H1 (cell line): ENCODE data around the gene C1GALT1. TPM values are rescaled to one million over a fixed set of nuclear protein-coding genes. Genes with fewer than 3 reads are reported as not detected.

Experiments
- CTCF ChIA-PET: fragments of 300-600 bp; sonication (Branson Sonifier 250); formaldehyde crosslinking; loops from one replicate; lab custom pipeline; 2021; ENCODE audit not compliant: partially characterized antibody; lab: Charles Lee
- POLR2A ChIA-PET: fragments of 300-600 bp; sonication (Branson Sonifier 250); formaldehyde crosslinking; loops from one replicate; lab custom pipeline; 2021; ENCODE audit warnings: inconsistent platforms; ENCODE audit not compliant: partially characterized antibody; lab: Charles Lee
- DNase-seq, 2 experiments: peaks; one replicate each; pipeline versions ENCODE4 v3.0.0 to v3.0.0-alpha.2; 2010 to 2022; ENCODE audit warnings: low spot score in 2 of 2, low read depth in 1 of 2, mixed read lengths in 1 of 2
- FAIRE-seq: peaks from 2 replicates; lab custom pipeline; 2011; peaks lifted over from hg19 to GRCh38; lab: Jason Lieb, UNC
- H2AFZ ChIP-seq: 2 replicates; pipeline ENCODE4 v1.8.1; 2012; ENCODE audit warnings: low read length, inconsistent platforms
- H2AK5ac ChIP-seq: 2 replicates; pipeline ENCODE4 v1.6.1; 2013; ENCODE audit warnings: low read depth, low read length
- H2BK120ac ChIP-seq: replicated peaks from 2 replicates; pipeline ENCODE3; 2013; ENCODE audit warnings: low read depth, low read length, inconsistent platforms
- H2BK12ac ChIP-seq: 2 replicates; pipeline ENCODE4 v1.6.1; 2013; ENCODE audit warnings: low read depth, low read length
- H2BK15ac ChIP-seq: 2 replicates; pipeline ENCODE4 v1.6.1; 2013; ENCODE audit warnings: low read length
- H2BK20ac ChIP-seq: 2 replicates; pipeline ENCODE4 v1.6.1; 2013; ENCODE audit warnings: low read length
- H2BK5ac ChIP-seq: 2 replicates; pipeline ENCODE4 v1.6.1; 2013; ENCODE audit warnings: low read depth, low read length
- H3K14ac ChIP-seq: 2 replicates; pipeline ENCODE4 v1.6.1; 2013; ENCODE audit warnings: inconsistent platforms; ENCODE audit not compliant: insufficient read length
- H3K18ac ChIP-seq: 2 replicates; pipeline ENCODE4 v1.6.1; 2013; ENCODE audit warnings: low read length; ENCODE audit errors: extremely low read depth
- H3K23ac ChIP-seq: 2 replicates; pipeline ENCODE4 v1.6.1; 2013; ENCODE audit warnings: inconsistent platforms; ENCODE audit not compliant: insufficient read length
- H3K23me2 ChIP-seq: 2 replicates; pipeline ENCODE4 v1.6.1; 2013; ENCODE audit warnings: low read depth, low read length
- H3K27ac ChIP-seq: 2 replicates; pipeline ENCODE4 v1.6.1; 2011; ENCODE audit warnings: low read depth, low read length, inconsistent platforms
- H3K27me3 ChIP-seq, 4 experiments: replicated peaks in 1 of 4; 1 replicate in 1 of 4; 2 replicates in 3 of 4; pipeline versions ENCODE4 v1.6.1 to v1.8.1; 2011 to 2013; ENCODE audit warnings: low read length in 3 of 4, mild to moderate bottlenecking in 3 of 4, inconsistent platforms in 2 of 4, mixed read lengths in 2 of 4, moderate library complexity in 1 of 4; ENCODE audit not compliant: control insufficient read depth in 3 of 4, insufficient read depth in 3 of 4; ENCODE audit errors: extremely low read depth in 1 of 4
- H3K36me3 ChIP-seq, 4 experiments: 2 replicates each; pipeline versions ENCODE4 v1.6.1 to v1.8.1; 2011 to 2013; ENCODE audit warnings: mild to moderate bottlenecking in 4 of 4, low read length in 3 of 4, moderate library complexity in 2 of 4, control low read depth in 1 of 4, inconsistent platforms in 1 of 4; ENCODE audit not compliant: insufficient read depth in 4 of 4, control insufficient read depth in 2 of 4
- H3K4ac ChIP-seq: replicated peaks from 2 replicates; pipeline ENCODE3; 2013; ENCODE audit warnings: low read length, low read depth, mixed read lengths, inconsistent platforms; ENCODE audit not compliant: insufficient read length
- H3K4me1 ChIP-seq, 4 experiments: replicated peaks in 1 of 4; 1 replicate in 1 of 4; 2 replicates in 3 of 4; pipeline versions ENCODE4 v1.6.1 to v1.8.1; 2011 to 2013; ENCODE audit warnings: low read length in 3 of 4, inconsistent platforms in 2 of 4, mixed read lengths in 1 of 4; ENCODE audit not compliant: insufficient read depth in 4 of 4, control insufficient read depth in 3 of 4
- H3K4me2 ChIP-seq, 2 experiments: 2 replicates each; pipeline versions ENCODE4 v1.6.1 to v1.8.1; 2011 to 2013; ENCODE audit warnings: low read depth in 2 of 2, low read length in 2 of 2, control low read depth in 1 of 2, inconsistent platforms in 1 of 2, mild to moderate bottlenecking in 1 of 2; ENCODE audit not compliant: insufficient read depth in 1 of 2
- H3K4me3 ChIP-seq, 4 experiments: fragments of 200-600, 300-600 bp in 1 of 4; sonication (generic), shearing (Covaris generic), sonication (Bioruptor Twin) in 1 of 4; 2 replicates each; pipeline versions ENCODE4 v1.5.1 to v1.8.1; 2011 to 2016; ENCODE audit warnings: low read length in 4 of 4, low read depth in 3 of 4, control low read depth in 2 of 4, inconsistent platforms in 2 of 4, mild to moderate bottlenecking in 2 of 4, mixed read lengths in 1 of 4, moderate library complexity in 1 of 4; ENCODE audit not compliant: insufficient read depth in 2 of 4; ENCODE audit errors: extremely low read depth in 1 of 4
- H3K56ac ChIP-seq: replicated peaks from 2 replicates; pipeline ENCODE3; 2013; ENCODE audit warnings: low read depth, mild to moderate bottlenecking, mixed read lengths, low read length, inconsistent platforms; ENCODE audit not compliant: insufficient read length
- H3K79me1 ChIP-seq: 2 replicates; pipeline ENCODE4 v1.6.1; 2013; ENCODE audit warnings: low read depth, low read length, control low read depth
- H3K79me2 ChIP-seq, 2 experiments: 2 replicates each; pipeline versions ENCODE4 v1.6.1 to v1.8.1; 2012 to 2013; ENCODE audit warnings: low read length in 2 of 2, mild to moderate bottlenecking in 2 of 2, inconsistent platforms in 1 of 2; ENCODE audit not compliant: insufficient read depth in 2 of 2, control insufficient read depth in 1 of 2
- H3K9ac ChIP-seq, 4 experiments: replicated peaks in 1 of 4; 1 replicate in 1 of 4; 2 replicates in 3 of 4; pipeline versions ENCODE4 v1.6.1 to v1.8.1; 2011 to 2013; ENCODE audit warnings: low read depth in 3 of 4, low read length in 3 of 4, control low read depth in 2 of 4, mild to moderate bottlenecking in 2 of 4, moderate library complexity in 2 of 4, inconsistent platforms in 1 of 4; ENCODE audit errors: extremely low read depth in 1 of 4
- H3K9me3 ChIP-seq, 2 experiments: 2 replicates each; pipeline versions ENCODE4 v1.6.1 to v1.8.1; 2012 to 2013; ENCODE audit warnings: mild to moderate bottlenecking in 2 of 2, moderate library complexity in 2 of 2, control low read depth in 1 of 2, inconsistent platforms in 1 of 2, low read depth in 1 of 2, low read length in 1 of 2, mixed read lengths in 1 of 2; ENCODE audit not compliant: insufficient read depth in 2 of 2
- H4K20me1 ChIP-seq, 2 experiments: replicated peaks in 1 of 2; 2 replicates each; pipeline versions ENCODE3 to v1.8.1; 2011 to 2013; ENCODE audit warnings: inconsistent platforms in 2 of 2, low read length in 2 of 2, mild to moderate bottlenecking in 1 of 2; ENCODE audit not compliant: insufficient read depth in 2 of 2, control insufficient read depth in 1 of 2
- H4K5ac ChIP-seq: 2 replicates; pipeline ENCODE4 v1.6.1; 2013; ENCODE audit warnings: low read length, low read depth, mixed read lengths, inconsistent platforms; ENCODE audit not compliant: insufficient read length
- H4K8ac ChIP-seq: 2 replicates; pipeline ENCODE4 v1.8.0; 2013; ENCODE audit warnings: mild to moderate bottlenecking, moderate library complexity, low read length, inconsistent platforms; ENCODE audit not compliant: insufficient read depth; ENCODE audit errors: extremely low read depth
- H4K91ac ChIP-seq: replicated peaks from 2 replicates; pipeline ENCODE3; 2013; ENCODE audit warnings: low read length, mixed read lengths, inconsistent platforms; ENCODE audit not compliant: insufficient read length
- CBX8 ChIP-seq: fragments of 300-800, 300-1000 bp; sonication (generic); IDR thresholded peaks from 2 replicates; pipeline ENCODE4 v1.7.1; 2016; ENCODE audit warnings: low read depth, low read length, borderline replicate concordance
- WGBS, 2 experiments: shearing (Covaris generic) in 1 of 2; methylation state at CpG; one replicate each; pipeline versions ENCODE4 v1.1.6 to v1.1.7; 2013 to 2015; ENCODE audit warnings: low lambda C conversion rate in 2 of 2, mixed read lengths in 2 of 2, inconsistent platforms in 1 of 2, low coverage in 1 of 2, missing lambda C conversion rate in 1 of 2; ENCODE audit not compliant: insufficient replicate concordance in 2 of 2, insufficient coverage in 1 of 2, insufficient read length in 1 of 2; ENCODE audit errors: extremely low coverage in 1 of 2, missing lambda C conversion rate in 1 of 2; 5-methylcytosine and 5-hydroxymethylcytosine counted together
- polyA plus RNA-seq, 7 experiments: library from polyadenylated mRNA; depleted of rRNA in 3 of 7; stranded (reverse) in 5 of 7; unstranded in 2 of 7; fragments of >200 nt in 5 of 7; fragments of 200-250 nt in 2 of 7; gene quantifications; 1 replicate in 5 of 7; 2 replicates in 1 of 7; 4 replicates in 1 of 7; pipeline versions ENCODE4 v1.2.1 to v1.2.3, GENCODE V29; 2011 to 2013; ENCODE audit warnings: missing spikeins in 2 of 7, mixed read lengths in 2 of 7
- total RNA-seq: library from RNA; stranded (reverse); fragmentation: NEBNext Ultra II Directional; extraction: Animal tissue kit (Norgen Biotek cat#: 25700); gene quantifications from 2 replicates; pipeline ENCODE4 v1.2.1, GENCODE V29; 2021

Gene C1GALT1
- total and polyA plus RNA-seq, 2 of the 8 experiments (the other 6 are each of a cell fraction or from before 2014, with no cell fraction given), result 18.7 to 94.2 TPM

DNA sequence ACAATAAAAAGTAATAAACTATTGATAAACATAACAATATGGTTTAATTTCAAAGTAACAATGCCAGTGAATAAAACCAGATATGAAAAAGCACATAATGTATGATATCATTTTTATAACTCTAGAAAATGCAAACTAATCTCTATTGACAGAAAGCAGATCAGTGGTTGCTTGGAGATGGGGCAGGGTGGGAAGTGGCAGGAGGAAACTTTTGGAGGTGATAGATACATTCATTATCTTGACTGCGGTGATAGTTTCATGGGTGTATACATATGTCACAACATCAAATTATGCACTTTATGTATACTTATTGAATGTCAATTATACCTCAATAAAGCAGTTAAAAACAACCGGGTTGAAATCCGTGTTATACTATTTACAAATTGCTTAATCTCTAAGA, 16.0 kb upstream of the C1GALT1 start:
- Histone ChIP-seq H4K8ac (no peak overlapping the region), H3K56ac (no peak overlapping the region), H4K91ac (no peak overlapping the region), H2BK5ac (no peak overlapping the region), H3K14ac (no peak overlapping the region), H3K79me1 (no peaks in the 10 kb centered on the region), H4K20me1 (no peaks in the 10 kb centered on the region), H3K4me3 (no peak overlapping the region), H2BK15ac (no peak overlapping the region), H2AFZ (no peak overlapping the region), H4K5ac (no peak overlapping the region), H3K9me3 (no peaks in the 10 kb centered on the region), H2AK5ac (no peak overlapping the region), H3K18ac (no peak overlapping the region), H3K36me3 (no peaks in the 10 kb centered on the region), H3K27me3 (no peaks in the 10 kb centered on the region), H2BK20ac (no peak overlapping the region), H3K27ac (no peak overlapping the region), H3K79me2 (no peaks in the 10 kb centered on the region), H3K4me1 (no peaks in the 10 kb centered on the region), H3K4me2 (no peak overlapping the region), H2BK120ac (no peak overlapping the region), H3K9ac (no peak overlapping the region), H3K4ac (no peak overlapping the region), H2BK12ac (no peak overlapping the region), H3K23ac (no peak overlapping the region), H3K23me2 (no peaks in the 10 kb centered on the region)
- POLR2A ChIA-PET, result interaction anchor here (1.6 kb wide), 1 partner anchor 16 kb away, joined by 3 read pairs; the partner anchor contains the start of gene C1GALT1
- CTCF ChIA-PET, result no interaction called here
- no peak for DNase-seq
- TF ChIP-seq CBX8, result no peak
- FAIRE-seq, result no peak
- WGBS, 2 experiments, result 97% methylated on average over 3 of the region's 3 CpGs; no CpG with 5 or more reads in 1 of the 2 experiments
